NCI-H146 treated with DMSO at 0.1 percent for 48 hours (cell line): Measurements from ENCODE around the gene BPNT1.

ENCODE experiments used
- DNase-seq: peaks from one replicate; lab custom pipeline; 2025; ENCODE audit not compliant: unreplicated experiment; lab: John Stamatoyannopoulos, UW

The BPNT1 gene

DNA sequence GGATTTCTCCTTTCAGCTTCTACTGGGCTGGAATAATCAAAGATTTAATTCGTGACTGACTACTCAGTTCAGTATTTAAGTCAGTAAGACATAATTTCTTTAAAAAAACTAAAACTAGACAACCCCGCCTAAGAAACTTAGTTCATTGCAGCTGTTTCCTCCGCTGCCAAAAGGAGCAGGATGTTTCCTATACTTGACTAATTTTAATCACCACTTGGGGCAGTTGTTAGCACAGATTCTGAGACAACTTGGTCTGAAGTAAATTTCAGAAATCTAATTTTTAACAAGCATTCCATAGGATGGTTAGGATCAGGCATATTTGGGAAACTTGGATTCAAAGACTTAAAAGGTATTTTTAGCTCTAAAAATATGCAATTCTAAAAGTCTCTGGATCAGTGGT, 77.3 kb downstream of the BPNT1 start:
- no peak for DNase-seq

DNA sequence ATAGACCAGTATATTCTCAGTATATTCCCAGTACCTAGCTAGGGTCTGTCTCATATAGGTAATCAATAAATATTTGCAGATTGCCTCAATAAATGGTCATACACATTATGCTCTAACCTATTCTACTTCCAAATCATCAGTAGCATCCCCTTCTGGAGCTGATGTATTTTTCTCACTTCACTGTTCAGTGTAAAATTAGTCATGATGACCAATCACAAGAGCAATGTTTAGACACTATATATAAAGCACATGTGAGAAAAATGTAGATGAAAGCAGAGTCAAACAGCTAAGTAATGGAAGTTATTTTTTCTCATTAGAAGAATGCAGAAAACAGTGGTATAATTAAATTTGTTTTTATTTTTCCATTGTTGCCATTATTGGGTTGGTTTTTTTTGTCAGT, 78.0 kb downstream of the BPNT1 start:
- no peak for DNase-seq
